MM.1S (cell line): Measurements from ENCODE around the gene GSKIP.

Experiments
- EZH2 ChIP-seq: fragments of 300-600 bp; sonication (generic); optimal IDR thresholded peaks from 2 replicates; pipeline ENCODE3; 2017; ENCODE audit warnings: low read depth, mild to moderate bottlenecking, antibody characterized with exemption, low read length, mixed read lengths
- EZH2phosphoT487 ChIP-seq: fragments of 300-600 bp; sonication (generic); IDR thresholded peaks from 2 replicates; pipeline ENCODE4 v1.6.1; 2018; ENCODE audit warnings: antibody characterized with exemption, low read length
- TF ChIP-seq, protein P1 (sequence below): fragments of 300-600 bp; sonication (generic); IDR thresholded peaks from 2 replicates; pipeline ENCODE4 v1.5.1; 2016; ENCODE audit warnings: antibody characterized with exemption, low read length, mixed read lengths

DNA sequence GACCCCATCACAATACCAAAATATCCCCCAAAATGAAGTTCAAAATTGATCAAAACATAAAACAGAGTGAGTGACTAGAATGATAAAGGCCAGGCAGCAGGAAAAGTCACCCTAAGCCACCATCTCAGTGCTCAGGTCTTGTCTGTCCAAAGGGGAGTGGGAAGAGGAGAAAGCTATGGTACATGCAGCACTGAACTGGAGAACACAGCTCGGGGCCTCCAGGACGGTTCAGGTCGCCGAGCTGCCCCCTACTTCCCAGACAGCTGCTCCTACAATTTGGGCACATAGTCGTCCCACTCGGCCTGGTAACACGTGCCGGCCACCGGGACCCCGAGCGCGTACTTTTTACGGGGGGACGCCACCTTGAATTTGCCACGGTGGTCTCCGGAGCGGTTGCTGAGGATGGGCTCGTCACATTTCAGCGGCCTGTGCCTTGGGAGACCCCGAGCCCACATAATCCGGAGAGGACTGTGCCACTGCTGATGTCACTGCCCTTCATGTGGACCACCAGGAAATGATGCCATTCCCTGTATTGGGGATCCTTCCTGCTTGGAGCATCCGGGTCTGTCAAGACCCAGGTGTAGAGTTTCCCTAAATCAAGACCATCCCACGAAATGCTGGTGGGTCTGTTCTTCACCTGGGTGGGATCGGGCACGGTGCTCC is 60.3 kb downstream of the GSKIP start:
- TF ChIP-seq EZH2 (no peak), EZH2phosphoT487 (no peak)
- TF ChIP-seq, protein P1, sequence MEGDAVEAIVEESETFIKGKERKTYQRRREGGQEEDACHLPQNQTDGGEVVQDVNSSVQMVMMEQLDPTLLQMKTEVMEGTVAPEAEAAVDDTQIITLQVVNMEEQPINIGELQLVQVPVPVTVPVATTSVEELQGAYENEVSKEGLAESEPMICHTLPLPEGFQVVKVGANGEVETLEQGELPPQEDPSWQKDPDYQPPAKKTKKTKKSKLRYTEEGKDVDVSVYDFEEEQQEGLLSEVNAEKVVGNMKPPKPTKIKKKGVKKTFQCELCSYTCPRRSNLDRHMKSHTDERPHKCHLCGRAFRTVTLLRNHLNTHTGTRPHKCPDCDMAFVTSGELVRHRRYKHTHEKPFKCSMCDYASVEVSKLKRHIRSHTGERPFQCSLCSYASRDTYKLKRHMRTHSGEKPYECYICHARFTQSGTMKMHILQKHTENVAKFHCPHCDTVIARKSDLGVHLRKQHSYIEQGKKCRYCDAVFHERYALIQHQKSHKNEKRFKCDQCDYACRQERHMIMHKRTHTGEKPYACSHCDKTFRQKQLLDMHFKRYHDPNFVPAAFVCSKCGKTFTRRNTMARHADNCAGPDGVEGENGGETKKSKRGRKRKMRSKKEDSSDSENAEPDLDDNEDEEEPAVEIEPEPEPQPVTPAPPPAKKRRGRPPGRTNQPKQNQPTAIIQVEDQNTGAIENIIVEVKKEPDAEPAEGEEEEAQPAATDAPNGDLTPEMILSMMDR: no peak
